OCI-LY1 (cell line): ENCODE results near the gene OSBPL2.

Source experiments
- H2AFZ ChIP-seq: fragments of 200-600 bp; sonication (generic), shearing (Covaris generic); 2 replicates; pipeline ENCODE4 v1.6.0; 2014; ENCODE audit warnings: antibody characterized with exemption, mild to moderate bottlenecking, low read length
- H3F3A ChIP-seq: fragments of 200-600 bp; sonication (generic), shearing (Covaris generic); 2 replicates; pipeline ENCODE4 v1.6.0; 2014; ENCODE audit warnings: mild to moderate bottlenecking, antibody characterized with exemption, low read length, moderate library complexity; ENCODE audit not compliant: insufficient read depth
- H3K27ac ChIP-seq: fragments of 200-600 bp; sonication (generic); 2 replicates; pipeline ENCODE4 v1.5.1; 2014; ENCODE audit warnings: low read length, mixed run types, mild to moderate bottlenecking, low read depth; ENCODE audit not compliant: poor library complexity, severe bottlenecking
- H3K27me3 ChIP-seq: fragments of 200-600 bp; sonication (generic); 2 replicates; pipeline ENCODE4 v1.6.0; 2014; ENCODE audit warnings: antibody characterized with exemption, mild to moderate bottlenecking, low read length, moderate library complexity; ENCODE audit not compliant: insufficient read depth
- H3K36me3 ChIP-seq: fragments of 200-600 bp; sonication (generic); 2 replicates; pipeline ENCODE4 v1.6.1; 2014; ENCODE audit warnings: mild to moderate bottlenecking, antibody characterized with exemption, low read length, moderate library complexity, mixed read lengths; ENCODE audit not compliant: insufficient read depth
- H3K4me1 ChIP-seq: fragments of 200-600 bp; sonication (generic); 2 replicates; pipeline ENCODE4 v1.5.1; 2014; ENCODE audit warnings: mild to moderate bottlenecking, low read length, moderate library complexity; ENCODE audit not compliant: insufficient read depth, severe bottlenecking
- H3K4me2 ChIP-seq: fragments of 200-600 bp; sonication (generic), shearing (Covaris generic); 2 replicates; pipeline ENCODE4 v1.6.1; 2014; ENCODE audit warnings: low read length
- H3K4me3 ChIP-seq: fragments of 200-600 bp; sonication (generic); 2 replicates; pipeline ENCODE4 v1.5.1; 2014; ENCODE audit warnings: low read length, low read depth, mild to moderate bottlenecking, mixed read lengths; ENCODE audit not compliant: poor library complexity, severe bottlenecking
- H3K79me2 ChIP-seq: fragments of 200-600 bp; shearing (Covaris generic); 2 replicates; pipeline ENCODE4 v1.6.1; 2016; ENCODE audit warnings: mixed run types, low read length, mixed read lengths; ENCODE audit not compliant: insufficient read depth
- H3K9ac ChIP-seq: fragments of 200-600 bp; sonication (generic), shearing (Covaris generic); 2 replicates; pipeline ENCODE4 v1.6.1; 2014; ENCODE audit warnings: mild to moderate bottlenecking, low read length, mixed read lengths
- H3K9me2 ChIP-seq: fragments of 200-600 bp; sonication (generic), shearing (Covaris generic); 2 replicates; pipeline ENCODE4 v1.6.1; 2014; ENCODE audit warnings: low read depth, mild to moderate bottlenecking, low read length, mixed read lengths
- H3K9me3 ChIP-seq: fragments of 200-600 bp; shearing (Covaris generic); 2 replicates; pipeline ENCODE4 v1.6.1; 2014; ENCODE audit warnings: low read length, mixed read lengths
- H4K20me1 ChIP-seq: fragments of 200-600 bp; sonication (generic), shearing (Covaris generic); 2 replicates; pipeline ENCODE4 v1.6.0; 2016; ENCODE audit warnings: mild to moderate bottlenecking, low read length; ENCODE audit not compliant: insufficient read depth
- CTCF ChIP-seq: fragments of 200-600 bp; sonication (generic), shearing (Covaris generic); IDR thresholded peaks from 2 replicates; pipeline ENCODE4 v1.5.1; 2017; ENCODE audit warnings: mild to moderate bottlenecking, antibody characterized with exemption, low read length, moderate library complexity, mixed read lengths
- EZH2 ChIP-seq: fragments of 200-600 bp; sonication (generic), shearing (Covaris generic); IDR thresholded peaks from 2 replicates; pipeline ENCODE4 v1.8.0; 2017; ENCODE audit warnings: borderline replicate concordance, mixed run types, mild to moderate bottlenecking, antibody characterized with exemption, low read length, moderate library complexity, mixed read lengths

The OSBPL2 gene

GRCh38 chr20:62266851-62267250, 28.5 kb downstream of the OSBPL2 start:
- H3K79me2 ChIP-seq = no peaks in the 10 kb centered on the region
- no peak overlapping the region for H3K27ac ChIP-seq
- H3K9me2 ChIP-seq = no peaks in the 10 kb centered on the region
- no peak overlapping the region for H2AFZ ChIP-seq
- H3K27me3 ChIP-seq = no peaks in the 10 kb centered on the region
- H3K36me3 ChIP-seq = peaks cover 38% of the 10 kb centered on the region
- H3K4me1 ChIP-seq = no peaks in the 10 kb centered on the region
- H3K9me3 ChIP-seq = peaks cover 3% of the 10 kb centered on the region; the same call in 1 of the 2 replicates
- no peaks in the 10 kb centered on the region for H4K20me1 ChIP-seq
- no peak overlapping the region for H3K4me3 ChIP-seq
- no peak overlapping the region for H3K9ac ChIP-seq
- H3F3A ChIP-seq = no peaks in the 10 kb centered on the region
- no peak for TF ChIP-seq CTCF
- no peak for TF ChIP-seq EZH2
- no peak overlapping the region for H3K4me2 ChIP-seq

GRCh38 chr20:62267543-62267942, 29.2 kb downstream of the OSBPL2 start:
- H3K9me2 ChIP-seq = no peaks in the 10 kb centered on the region
- no peaks in the 10 kb centered on the region for H3K27me3 ChIP-seq
- no peaks in the 10 kb centered on the region for H3F3A ChIP-seq
- no peak overlapping the region for H3K4me3 ChIP-seq
- H4K20me1 ChIP-seq = no peaks in the 10 kb centered on the region
- no peak overlapping the region for H3K9ac ChIP-seq
- peaks cover 43% of the 10 kb centered on the region for H3K36me3 ChIP-seq
- no peaks in the 10 kb centered on the region for H3K4me1 ChIP-seq
- no peak overlapping the region for H3K4me2 ChIP-seq
- peaks cover 3% of the 10 kb centered on the region; the same call in 1 of the 2 replicates for H3K9me3 ChIP-seq
- H2AFZ ChIP-seq = no peak overlapping the region
- H3K27ac ChIP-seq = no peak overlapping the region
- TF ChIP-seq EZH2 = no peak
- no peak for TF ChIP-seq CTCF
- H3K79me2 ChIP-seq = no peaks in the 10 kb centered on the region

GRCh38 chr20:62268228-62268900, 30.0 kb downstream of the OSBPL2 start:
- Histone ChIP-seq H3K4me1 (no peaks in the 10 kb centered on the region), H3K27me3 (no peaks in the 10 kb centered on the region), H3F3A (no peaks in the 10 kb centered on the region), H3K9ac (no peak overlapping the region), H3K4me3 (no peak overlapping the region), H4K20me1 (no peaks in the 10 kb centered on the region), H2AFZ (no peak overlapping the region), H3K27ac (no peak overlapping the region), H3K4me2 (no peak overlapping the region), H3K9me2 (no peaks in the 10 kb centered on the region), H3K79me2 (no peaks in the 10 kb centered on the region), H3K36me3 (peaks cover 47% of the 10 kb centered on the region), H3K9me3 (peaks cover 3% of the 10 kb centered on the region; the same call in 1 of the 2 replicates)
- no peak for TF ChIP-seq CTCF
- TF ChIP-seq EZH2 = no peak
